Keratinocyte (primary cell): ENCODE data around the gene SMIM36. TPM values are rescaled to one million over a fixed set of nuclear protein-coding genes. Genes with fewer than 3 reads are reported as not detected.

Experiments used
- DNase-seq: peaks from one replicate; pipeline ENCODE4 v3.0.0-alpha.2; 2011; ENCODE audit warnings: low read depth, missing footprints, low spot score
- FAIRE-seq: peaks from 2 replicates; lab custom pipeline; 2011; peaks lifted over from hg19 to GRCh38; lab: Jason Lieb, UNC
- H2AFZ ChIP-seq: 2 replicates; pipeline ENCODE4 v1.6.0; 2012; ENCODE audit warnings: low read length, control low read depth, inconsistent platforms; ENCODE audit not compliant: control insufficient read depth
- H3K27ac ChIP-seq: 2 replicates; pipeline ENCODE4 v1.5.1; 2011; ENCODE audit warnings: low read length; ENCODE audit not compliant: control insufficient read depth, insufficient read depth
- H3K27me3 ChIP-seq: 3 replicates; pipeline ENCODE4 v1.6.0; 2011; ENCODE audit warnings: low read length; ENCODE audit not compliant: control insufficient read depth, insufficient read depth; ENCODE audit errors: extremely low read depth
- H3K36me3 ChIP-seq, 2 experiments: 2 replicates in 1 of 2; 3 replicates in 1 of 2; pipeline ENCODE4 v1.5.1; 2011; ENCODE audit warnings: low read length in 2 of 2, mild to moderate bottlenecking in 1 of 2; ENCODE audit not compliant: control insufficient read depth in 2 of 2, insufficient read depth in 2 of 2; ENCODE audit errors: extremely low read depth in 1 of 2
- H3K4me1 ChIP-seq: 3 replicates; pipeline ENCODE4 v1.5.1; 2011; ENCODE audit warnings: low read length; ENCODE audit not compliant: control insufficient read depth, insufficient read depth; ENCODE audit errors: extremely low read depth
- H3K4me2 ChIP-seq: 3 replicates; pipeline ENCODE4 v1.6.0; 2011; ENCODE audit warnings: low read depth, low read length; ENCODE audit not compliant: control insufficient read depth, insufficient read depth; ENCODE audit errors: extremely low read depth
- H3K4me3 ChIP-seq, 3 experiments: fragments of 200-600 bp in 1 of 3; sonication (generic) in 1 of 3; 2 replicates in 2 of 3; 3 replicates in 1 of 3; pipeline ENCODE4 v1.5.1; 2011 to 2016; ENCODE audit warnings: low read length in 3 of 3, mild to moderate bottlenecking in 3 of 3, control low read depth in 2 of 3, inconsistent platforms in 1 of 3, low read depth in 1 of 3, mixed read lengths in 1 of 3, mixed run types in 1 of 3, moderate library complexity in 1 of 3; ENCODE audit not compliant: control insufficient read depth in 2 of 3, insufficient read depth in 2 of 3; ENCODE audit errors: extremely low read depth in 1 of 3
- H3K79me2 ChIP-seq: 2 replicates; pipeline ENCODE4 v1.6.0; 2012; ENCODE audit warnings: low read length; ENCODE audit not compliant: control insufficient read depth, insufficient read depth
- H3K9ac ChIP-seq: 3 replicates; pipeline ENCODE4 v1.6.0; 2011; ENCODE audit warnings: low read length; ENCODE audit not compliant: control insufficient read depth, insufficient read depth; ENCODE audit errors: extremely low read depth
- H3K9me1 ChIP-seq: 3 replicates; pipeline ENCODE4 v1.6.0; 2011; ENCODE audit warnings: low read length; ENCODE audit not compliant: control insufficient read depth, insufficient read depth; ENCODE audit errors: extremely low read depth
- H3K9me3 ChIP-seq: 2 replicates; pipeline ENCODE4 v1.5.1; 2012; ENCODE audit warnings: low read depth, low read length; ENCODE audit not compliant: control insufficient read depth
- H4K20me1 ChIP-seq: 3 replicates; pipeline ENCODE4 v1.6.0; 2011; ENCODE audit warnings: low read length; ENCODE audit not compliant: control insufficient read depth, insufficient read depth; ENCODE audit errors: extremely low read depth
- CTCF ChIP-seq, 3 experiments: IDR thresholded peaks in 1 of 3; conservative IDR thresholded peaks in 1 of 3; optimal IDR thresholded peaks in 1 of 3; 2 replicates in 2 of 3; 3 replicates in 1 of 3; pipeline versions ENCODE3 to v1.5.1; 2011; ENCODE audit warnings: low read length in 3 of 3, mild to moderate bottlenecking in 3 of 3, moderate library complexity in 2 of 3, control low read depth in 1 of 3, inconsistent platforms in 1 of 3; ENCODE audit not compliant: insufficient read depth in 2 of 3; ENCODE audit errors: extremely low read depth in 1 of 3
- EZH2 ChIP-seq: IDR thresholded peaks from one replicate; pipeline ENCODE4 v1.6.1; 2012; ENCODE audit warnings: inconsistent platforms, mild to moderate bottlenecking, low read length, moderate library complexity
- dilution Hi-C: fragments of 300-500 bp; cut with MboI; formaldehyde crosslinking; loops from one replicate; pipeline ENCODE4 v1.7.0; 2020; ENCODE audit warnings: low sequenced_read_pairs; ENCODE audit not compliant: extremely low pct_ligation_motif_present
- polyA plus RNA-seq, 5 experiments: library from polyadenylated mRNA; depleted of rRNA in 3 of 5; stranded (reverse) in 3 of 5; stranded (forward) in 1 of 5; unstranded in 1 of 5; fragments of >200 nt; gene quantifications; 1 replicate in 1 of 5; 2 replicates in 3 of 5; 3 replicates in 1 of 5; pipeline versions ENCODE4 v1.2.1 to v1.2.3, GENCODE V29; 2011 to 2012; ENCODE audit warnings: missing spikeins in 2 of 5, low read depth in 1 of 5, low replicate concordance in 1 of 5

SMIM36 gene
- polyA plus RNA-seq, 1 donor (not counting 4 experiments of a cell fraction or from before 2014, with no cell fraction given), result not detected

- H3K36me3 ChIP-seq, result no peaks in the 10 kb centered on the region
- FAIRE-seq, result no peak
- H3K4me1 ChIP-seq, result no peaks in the 10 kb centered on the region
- dilution Hi-C loops, result no loop called here
- H3K27ac ChIP-seq, result no peak overlapping the region
- TF ChIP-seq EZH2 (no peak), CTCF (optimal IDR thresholded peaks at IDR 0.05 in 1 of 3, IDR thresholded peaks at IDR 0.05 in 1 of 3, conservative IDR thresholded peaks at IDR 0.05 in 1 of 3; ENCODE audit: extremely low read depth in 1 of 3, insufficient read depth in 2 of 3, low read length in 3 of 3) (no peak)
- no peaks in the 10 kb centered on the region for H4K20me1 ChIP-seq
- H3K9me1 ChIP-seq, result no peaks in the 10 kb centered on the region
- H3K4me3 ChIP-seq, result no peak overlapping the region
- H3K9ac ChIP-seq, result no peak overlapping the region
- H3K4me2 ChIP-seq, result no peak overlapping the region
- H2AFZ ChIP-seq, result no peak overlapping the region
- H3K79me2 ChIP-seq, result no peaks in the 10 kb centered on the region
- no peaks in the 10 kb centered on the region for H3K27me3 ChIP-seq
- H3K9me3 ChIP-seq, result no peaks in the 10 kb centered on the region
- no peak for DNase-seq
Observed at GRCh38 chr17:55543709-55544108, 32.5 kb upstream of the SMIM36 start.

- H3K9ac ChIP-seq, result no peak overlapping the region
- H4K20me1 ChIP-seq, result no peaks in the 10 kb centered on the region
- no peak overlapping the region for H3K4me2 ChIP-seq
- DNase-seq (peak; percentile 5), FAIRE-seq (no peak)
- TF ChIP-seq EZH2 (no peak), CTCF (optimal IDR thresholded peaks at IDR 0.05 in 1 of 3, IDR thresholded peaks at IDR 0.05 in 1 of 3, conservative IDR thresholded peaks at IDR 0.05 in 1 of 3; ENCODE audit: extremely low read depth in 1 of 3, insufficient read depth in 2 of 3, low read length in 3 of 3) (no peak)
- no peaks in the 10 kb centered on the region for H3K4me1 ChIP-seq
- H3K9me3 ChIP-seq, result no peaks in the 10 kb centered on the region
- no peak overlapping the region for H2AFZ ChIP-seq
- H3K79me2 ChIP-seq, result no peaks in the 10 kb centered on the region
- H3K36me3 ChIP-seq, result no peaks in the 10 kb centered on the region
- dilution Hi-C loops, result no loop called here
- H3K27me3 ChIP-seq, result no peaks in the 10 kb centered on the region
- H3K4me3 ChIP-seq, result no peak overlapping the region
- no peak overlapping the region for H3K27ac ChIP-seq
- no peaks in the 10 kb centered on the region for H3K9me1 ChIP-seq
Observed at GRCh38 chr17:55540414-55541091, 29.3 kb upstream of the SMIM36 start.
